Transverse colon (tissue), 4 donors: ENCODE data around the gene CCDC82. TPM values are rescaled to one million over a fixed set of nuclear protein-coding genes. Genes with fewer than 3 reads are reported as not detected.

ENCODE experiments used
- DNase-seq: peaks from one replicate; pipeline ENCODE4 v3.0.0-alpha.2; 2019
- H3K27ac ChIP-seq, 4 donors: fragments of 200-600 bp; sonication (generic); 2 replicates each; pipeline ENCODE4 v1.5.1; 2016 to 2018; ENCODE audit warnings: inconsistent platforms in 4 of 4
- H3K27me3 ChIP-seq: fragments of 200-600 bp; sonication (generic); 2 replicates; pipeline ENCODE4 v1.5.1; 2017; ENCODE audit warnings: inconsistent platforms
- H3K36me3 ChIP-seq, 4 donors: fragments of 200-600 bp; sonication (generic); 2 replicates each; pipeline ENCODE4 v1.5.1; 2017 to 2019; ENCODE audit warnings: inconsistent platforms in 4 of 4
- H3K4me1 ChIP-seq, 4 donors: fragments of 200-600 bp; sonication (generic); 2 replicates each; pipeline ENCODE4 v1.5.1; 2017 to 2020; ENCODE audit warnings: inconsistent platforms in 4 of 4
- H3K4me3 ChIP-seq, 4 donors: fragments of 200-600 bp; sonication (generic); 1 replicate in 1 of 4; 2 replicates in 3 of 4; pipeline versions ENCODE4 v1.5.1 to v1.6.1; 2017 to 2019; ENCODE audit warnings: inconsistent platforms in 4 of 4
- H3K9me3 ChIP-seq, 2 donors: fragments of 200-600 bp; sonication (generic); 2 replicates each; pipeline ENCODE4 v1.5.1; 2017 to 2019; ENCODE audit warnings: inconsistent platforms in 2 of 2
- CTCF ChIP-seq, 5 experiments: fragments of 200-600 bp in 3 of 5; fragments of 450-650 bp in 2 of 5; sonication (generic) in 3 of 5; IDR thresholded peaks; 1 replicate in 2 of 5; 2 replicates in 3 of 5; pipeline ENCODE4 v1.5.1; 2016 to 2017; ENCODE audit warnings: antibody characterized with exemption in 5 of 5, inconsistent platforms in 3 of 5, mild to moderate bottlenecking in 2 of 5, moderate library complexity in 1 of 5
- EP300 ChIP-seq: sonication (generic); formaldehyde crosslinking; IDR thresholded peaks from one replicate; pipeline ENCODE4 v1.6.1; 2017; ENCODE audit warnings: antibody characterized with exemption, low read depth
- POLR2A ChIP-seq: fragments of 450-650 bp; IDR thresholded peaks from one replicate; pipeline ENCODE4 v1.6.1; 2016; ENCODE audit warnings: antibody characterized with exemption, mild to moderate bottlenecking, moderate library complexity
- POLR2AphosphoS5 ChIP-seq, 3 donors: sonication (generic); formaldehyde crosslinking; IDR thresholded peaks; one replicate each; pipeline ENCODE4 v1.6.1; 2016; ENCODE audit warnings: antibody characterized with exemption in 3 of 3
- WGBS, 2 donors: methylation state at CpG; one replicate each; pipeline ENCODE4 v1.1.5; 2018; ENCODE audit warnings: low coverage in 1 of 2; 5-methylcytosine and 5-hydroxymethylcytosine counted together
- in situ Hi-C, 4 donors: fragments of 200-750 bp; cut with MboI; loops; one replicate each; pipeline versions ENCODE4 v1.15.0 to v1.15.1; 2017; ENCODE audit warnings: low sequenced_read_pairs in 3 of 4, low pct_ligation_motif_present in 1 of 4, low pct_unique_long_range_greater_than_20kb in 1 of 4
- intact Hi-C: fragments of 100-400 bp; cut with DNase I; formaldehyde crosslinking; loops from one replicate; pipeline ENCODE4 v1.15.1; 2023; ENCODE audit warnings: low total_unique reads
- total RNA-seq, 4 donors: library from RNA; depleted of rRNA; stranded (reverse); fragments of >200 nt; gene quantifications; one replicate each; pipeline ENCODE4 v1.1.0, GENCODE V29; 2016

The CCDC82 gene
- total RNA-seq, 4 donors from 2014 or later: 9.6 to 41.1 (median 23.8) TPM

GRCh38 chr11:96331699-96332116 lies 58.0 kb downstream of the CCDC82 start:
- peaks cover 14 to 63% (median 31%) of the 10 kb centered on the region in 4 donors for H3K4me1 ChIP-seq
- WGBS, 2 donors: 69 to 89% methylated on average over 7 of the region's 7 CpGs
- in situ Hi-C loops (loop anchor here in 3 of 4 donors (25.0 kb wide), 2 partner anchors 94 to 269 kb away; no protein-coding TSS in a partner anchor), intact Hi-C loops (loop anchor here (10.0 kb wide), 1 partner anchor 87 kb away; no protein-coding TSS in a partner anchor)
- TF ChIP-seq POLR2AphosphoS5 (IDR thresholded peaks at IDR 0.05) (no peak), POLR2A (no peak), CTCF (IDR thresholded peaks at IDR 0.05) (no peak), EP300 (no peak)
- no peaks in the 10 kb centered on the region for H3K9me3 ChIP-seq
- H3K36me3 ChIP-seq: no peaks in the 10 kb centered on the region
- H3K4me3 ChIP-seq: no peak overlapping the region
- H3K27ac ChIP-seq: peak overlapping the region; percentile 50 to 60 (median 51)
- no peak for DNase-seq
- H3K27me3 ChIP-seq: no peaks in the 10 kb centered on the region

GRCh38 chr11:96330511-96330859 lies 59.2 kb downstream of the CCDC82 start:
- H3K27me3 ChIP-seq: no peaks in the 10 kb centered on the region
- TF ChIP-seq CTCF (IDR thresholded peaks at IDR 0.05): no peak
- TF ChIP-seq POLR2A: no peak
- TF ChIP-seq EP300: no peak
- TF ChIP-seq POLR2AphosphoS5 (IDR thresholded peaks at IDR 0.05): no peak
- no peak for DNase-seq
- in situ Hi-C loops: loop anchor here in 3 of 4 donors (25.0 kb wide), 2 partner anchors 93 to 268 kb away; no protein-coding TSS in a partner anchor
- no peak overlapping the region for H3K27ac ChIP-seq
- H3K4me3 ChIP-seq: no peak overlapping the region
- no peaks in the 10 kb centered on the region for H3K36me3 ChIP-seq
- H3K4me1 ChIP-seq: peaks cover 17 to 53% (median 33%) of the 10 kb centered on the region in 4 donors
- H3K9me3 ChIP-seq: no peaks in the 10 kb centered on the region
- intact Hi-C loops: loop anchor here (10.0 kb wide), 1 partner anchor 86 kb away; no protein-coding TSS in a partner anchor
- 94% methylated on average over 4 of the region's 4 CpGs; no CpG with 5 or more reads in 1 of the 2 donors for WGBS, 2 donors

- Histone ChIP-seq H3K36me3 (no peaks in the 10 kb centered on the region), H3K4me1 (peaks cover 18 to 52% (median 34%) of the 10 kb centered on the region in 4 donors), H3K27ac (no peak overlapping the region), H3K9me3 (no peaks in the 10 kb centered on the region), H3K27me3 (no peaks in the 10 kb centered on the region), H3K4me3 (no peak overlapping the region)
- intact Hi-C loops (loop anchor here (10.0 kb wide), 1 partner anchor 85 kb away; no protein-coding TSS in a partner anchor), in situ Hi-C loops (loop anchor here in 3 of 4 donors (25.0 kb wide), 2 partner anchors 93 to 268 kb away; no protein-coding TSS in a partner anchor)
- TF ChIP-seq CTCF (IDR thresholded peaks at IDR 0.05) (no peak), POLR2A (no peak), EP300 (no peak), POLR2AphosphoS5 (IDR thresholded peaks at IDR 0.05) (no peak)
- no peak for DNase-seq
- WGBS, 2 donors: 70 to 80% methylated on average over 2 to 3 of the region's 3 CpGs
Measured at GRCh38 chr11:96329855-96330510, 59.7 kb downstream of the CCDC82 start.

GRCh38 chr11:96329419-96329818 lies 60.3 kb downstream of the CCDC82 start:
- Histone ChIP-seq H3K9me3 (no peaks in the 10 kb centered on the region), H3K4me1 (peaks cover 18 to 50% (median 34%) of the 10 kb centered on the region in 4 donors), H3K27me3 (no peaks in the 10 kb centered on the region), H3K36me3 (no peaks in the 10 kb centered on the region), H3K27ac (no peak overlapping the region), H3K4me3 (no peak overlapping the region)
- no peak for TF ChIP-seq POLR2A
- TF ChIP-seq EP300: no peak
- TF ChIP-seq POLR2AphosphoS5 (IDR thresholded peaks at IDR 0.05): no peak
- TF ChIP-seq CTCF (IDR thresholded peaks at IDR 0.05): no peak
- intact Hi-C loops: no loop called here
- in situ Hi-C loops: loop anchor here in 3 of 4 donors (25.0 kb wide), 2 partner anchors 92 to 267 kb away; no protein-coding TSS in a partner anchor
- no peak for DNase-seq
- WGBS, 2 donors: 74 to 80% methylated on average over 1 of the region's 1 CpG
